PC-3 (cell line): Measurements from ENCODE around the gene TPPP.
"Not testable (repeated sequence)": the region's sequence is repeated elsewhere in the genome, so short reads cannot be mapped to it uniquely, and the experiment has no call there.

Source experiments
- CTCF ChIP-seq: fragments of 300-600 bp; sonication (generic); conservative IDR thresholded peaks from 2 replicates; pipeline ENCODE4 v1.5.1; 2017; ENCODE audit warnings: antibody characterized with exemption, low read depth, mild to moderate bottlenecking, low read length
- EZH2 ChIP-seq: fragments of 300-600 bp; sonication (generic); IDR thresholded peaks from one replicate; pipeline ENCODE4 v1.6.1; 2017; ENCODE audit warnings: antibody characterized with exemption, mild to moderate bottlenecking, low read length; ENCODE audit not compliant: unreplicated experiment
- EZH2phosphoT487 ChIP-seq: fragments of 300-600 bp; sonication (generic); IDR thresholded peaks from 2 replicates; pipeline ENCODE4 v1.6.1; 2018; ENCODE audit warnings: mild to moderate bottlenecking, antibody characterized with exemption, low read length, borderline replicate concordance

DNA sequence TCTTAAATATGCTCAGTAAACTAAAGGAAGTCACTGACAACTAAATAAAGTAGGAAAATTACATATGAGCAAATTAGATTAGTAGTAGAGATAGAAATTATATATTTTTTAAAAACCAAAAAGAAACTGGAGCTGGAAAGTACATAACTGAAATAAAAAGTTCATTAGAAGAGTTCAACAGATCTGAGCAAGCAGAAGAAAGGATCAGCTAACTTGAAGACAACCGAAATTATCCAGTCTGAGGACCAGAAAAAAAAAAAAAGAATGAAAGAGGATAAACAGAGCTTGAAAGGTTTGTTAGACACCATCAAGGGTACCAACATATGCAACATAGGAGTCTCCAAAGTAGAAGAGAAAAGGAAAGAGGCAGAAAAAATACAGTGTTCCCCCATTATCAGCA lies 26.2 kb upstream of the TPPP start:
- not testable (repeated sequence) for TF ChIP-seq CTCF, EZH2, EZH2phosphoT487
